Left kidney (tissue), 2 donors: ENCODE data around the gene TLE2. TPM values are rescaled to one million over a fixed set of nuclear protein-coding genes. Genes with fewer than 3 reads are reported as not detected.
"Not testable (repeated sequence)": the region's sequence is repeated elsewhere in the genome, so short reads cannot be mapped to it uniquely, and the experiment has no call there.

Experiments
- DNase-seq: peaks from one replicate; pipeline ENCODE4 v3.0.0-alpha.2; 2013
- polyA plus RNA-seq: library from polyadenylated mRNA; unstranded; fragments of 120-200 nt; gene quantifications from one replicate; pipeline ENCODE4 v1.2.1, GENCODE V29; 2013; ENCODE audit not compliant: insufficient read length

The TLE2 gene
- polyA plus RNA-seq, 1 donor = 30.0 TPM

GRCh38 chr19:3013263-3013725 lies 15.8 kb downstream of the TLE2 start:
- DNase-seq = no peak

- DNase-seq = no peak
These were observed 16.3 kb downstream of the TLE2 start for GRCh38 chr19:3012621-3013262.

- DNase-seq = not testable (repeated sequence)
These were observed 17.0 kb downstream of the TLE2 start for GRCh38 chr19:3012059-3012458.

GRCh38 chr19:3010871-3011270 lies 18.2 kb downstream of the TLE2 start:
- DNase-seq = no peak

- no peak for DNase-seq
These were observed 20.1 kb downstream of the TLE2 start for GRCh38 chr19:3008994-3009393.

GRCh38 chr19:3007975-3008374 lies 21.1 kb downstream of the TLE2 start:
- no peak for DNase-seq

GRCh38 chr19:3006075-3006767 lies 22.9 kb downstream of the TLE2 start:
- no peak for DNase-seq

GRCh38 chr19:3005345-3005744 lies 23.7 kb downstream of the TLE2 start:
- DNase-seq = no peak

- no peak for DNase-seq
These were observed 24.6 kb downstream of the TLE2 start for GRCh38 chr19:3004522-3004921.

- DNase-seq = no peak
These were observed 26.0 kb downstream of the TLE2 start for GRCh38 chr19:3003046-3003445.

- no peak for DNase-seq
These were observed 27.8 kb downstream of the TLE2 start for GRCh38 chr19:3001235-3001800.

GRCh38 chr19:2998642-2999041 lies 30.4 kb downstream of the TLE2 start:
- no peak for DNase-seq

GRCh38 chr19:2997720-2998119 lies 31.4 kb downstream of the TLE2 start:
- no peak for DNase-seq

GRCh38 chr19:2994588-2995131 lies 34.4 kb downstream of the TLE2 start:
- no peak for DNase-seq

GRCh38 chr19:2993579-2993978 lies 35.5 kb downstream of the TLE2 start:
- no peak for DNase-seq

GRCh38 chr19:2992958-2993357 lies 36.1 kb downstream of the TLE2 start:
- no peak for DNase-seq

GRCh38 chr19:2992333-2992732 lies 36.7 kb downstream of the TLE2 start:
- DNase-seq = not testable (repeated sequence)

- no peak for DNase-seq
These were observed 39.7 kb downstream of the TLE2 start for GRCh38 chr19:2989236-2989946.

- DNase-seq = no peak
These were observed 40.5 kb downstream of the TLE2 start for GRCh38 chr19:2988568-2988967.

GRCh38 chr19:2987797-2988196 lies 41.3 kb downstream of the TLE2 start:
- no peak for DNase-seq

GRCh38 chr19:2986951-2987524 lies 42.0 kb downstream of the TLE2 start:
- peak; percentile 79 for DNase-seq

GRCh38 chr19:2984215-2984528 lies 44.9 kb downstream of the TLE2 start:
- DNase-seq = no peak
